GM12878 (cell line): Measurements from ENCODE around the gene RAB6D.

Source experiments
- MTA3 ChIP-seq: IDR thresholded peaks from 2 replicates; pipeline ENCODE4 v1.6.1; 2012; ENCODE audit warnings: low read length, inconsistent platforms, borderline replicate concordance
- TF ChIP-seq, protein P1 (sequence below): IDR thresholded peaks from 2 replicates; pipeline ENCODE4 v1.6.1; 2011; ENCODE audit warnings: low read depth, mild to moderate bottlenecking, low read length, moderate library complexity, borderline replicate concordance; ENCODE audit errors: extremely low read depth

DNA sequence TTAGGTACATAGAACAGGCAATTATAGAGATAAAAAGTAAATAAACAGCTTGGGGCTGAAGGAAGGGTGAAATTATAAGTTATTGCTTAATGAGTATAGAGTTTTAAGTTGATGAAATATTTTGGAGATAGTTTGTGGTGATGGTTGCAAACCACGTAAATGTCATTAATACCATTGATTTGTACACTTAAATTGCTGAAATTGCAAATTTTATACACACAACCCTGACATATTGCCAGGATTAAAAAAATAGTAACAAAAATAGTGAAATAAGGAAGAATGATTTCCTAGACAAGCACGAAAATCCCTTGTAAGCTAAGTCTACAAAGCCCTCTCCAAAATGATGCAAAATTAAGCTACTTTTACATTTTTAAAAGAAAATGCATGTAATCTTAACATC is 46.2 kb upstream of the RAB6D start:
- TF ChIP-seq MTA3, result no peak
- TF ChIP-seq, protein P1, sequence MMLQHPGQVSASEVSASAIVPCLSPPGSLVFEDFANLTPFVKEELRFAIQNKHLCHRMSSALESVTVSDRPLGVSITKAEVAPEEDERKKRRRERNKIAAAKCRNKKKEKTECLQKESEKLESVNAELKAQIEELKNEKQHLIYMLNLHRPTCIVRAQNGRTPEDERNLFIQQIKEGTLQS, result no peak
